Lower lobe of right lung (tissue), 2 donors: ENCODE data around the gene SENP6. TPM values are rescaled to one million over a fixed set of nuclear protein-coding genes. Genes with fewer than 3 reads are reported as not detected.

Experiments used
- ATAC-seq, 2 donors: fragments of 200-7000 bp; cut with Tn5 transposase; one replicate each; pipeline ENCODE4 v1.9.1; 2020 to 2022; ENCODE audit warnings: mild to moderate bottlenecking in 2 of 2, moderate library complexity in 2 of 2
- DNase-seq: peaks from one replicate; pipeline ENCODE4 v3.0.0-alpha.2; 2020
- H3K27ac ChIP-seq: fragments of 200-600 bp; one replicate; pipeline ENCODE4 v1.8.0; 2022
- H3K27me3 ChIP-seq: fragments of 200-600 bp; one replicate; pipeline ENCODE4 v1.8.0; 2022; ENCODE audit warnings: low read depth
- H3K36me3 ChIP-seq: fragments of 200-600 bp; one replicate; pipeline ENCODE4 v1.8.0; 2022; ENCODE audit warnings: mild to moderate bottlenecking
- H3K4me1 ChIP-seq: fragments of 200-600 bp; one replicate; pipeline ENCODE4 v1.8.0; 2022
- H3K4me3 ChIP-seq: fragments of 200-600 bp; one replicate; pipeline ENCODE4 v1.8.0; 2022; ENCODE audit warnings: mild to moderate bottlenecking
- H3K9me3 ChIP-seq: fragments of 200-600 bp; one replicate; pipeline ENCODE4 v1.8.0; 2022
- CTCF ChIP-seq: fragments of 200-600 bp; IDR thresholded peaks from one replicate; pipeline ENCODE4 v1.8.0; 2022; ENCODE audit warnings: antibody characterized with exemption, mild to moderate bottlenecking
- intact Hi-C: fragments of 100-400 bp; cut with DNase I; formaldehyde crosslinking; loops from one replicate; pipeline ENCODE4 v1.11.0; 2022
- total RNA-seq: library from RNA; stranded (reverse); fragmentation: NEBNext Ultra II Directional; extraction: Animal tissue kit (Norgen Biotek cat#: 25700); gene quantifications from one replicate; pipeline ENCODE4 v1.2.1, GENCODE V29; 2021
- donor health status: DM: no; HTN: yes; CAD: no; lungs with severe emphysema.

The SENP6 gene
- total RNA-seq, 1 donor from 2014 or later = 84.4 TPM

DNA sequence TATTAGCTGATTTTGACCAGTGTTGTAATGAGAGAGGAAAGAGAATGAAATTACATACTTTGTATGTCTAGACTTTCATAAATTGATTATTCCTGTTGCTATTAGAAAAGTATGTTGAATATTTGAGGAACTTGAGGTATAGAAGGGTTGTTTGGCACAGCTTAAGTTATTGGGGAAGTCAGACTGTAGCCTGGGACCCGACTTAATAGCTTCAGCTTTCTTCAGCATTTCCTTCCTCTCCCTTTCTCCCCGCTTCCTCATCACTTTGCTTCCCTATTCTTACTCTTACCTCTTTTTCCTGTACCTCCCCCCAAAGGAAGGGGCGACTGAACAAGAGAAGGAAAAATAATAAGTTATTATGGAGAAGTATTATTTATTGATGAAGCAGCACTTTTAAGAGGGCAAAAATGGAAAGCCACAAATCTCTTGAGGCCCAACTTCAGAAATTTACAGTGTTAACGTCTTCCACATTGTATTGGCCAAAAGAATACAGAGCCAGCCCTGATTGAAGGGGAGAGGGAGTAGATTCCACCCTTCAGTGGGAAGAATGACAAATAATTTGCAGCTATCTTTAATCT, 7.4 kb downstream of the SENP6 start:
- TF ChIP-seq CTCF = no peak
- no peak overlapping the region for H3K27ac ChIP-seq
- intact Hi-C loops = no loop called here
- peak in 1 of 2 donors; percentile 64 for ATAC-seq
- H3K4me1 ChIP-seq = peaks cover 95% of the 10 kb centered on the region
- no peaks in the 10 kb centered on the region for H3K36me3 ChIP-seq
- no peaks in the 10 kb centered on the region for H3K9me3 ChIP-seq
- H3K27me3 ChIP-seq = no peaks in the 10 kb centered on the region
- H3K4me3 ChIP-seq = no peak overlapping the region
- DNase-seq = no peak

GRCh38 chr6:75609639-75610590, 8.2 kb downstream of the SENP6 start:
- intact Hi-C loops = no loop called here
- no peak for DNase-seq
- no peak for ATAC-seq

DNA sequence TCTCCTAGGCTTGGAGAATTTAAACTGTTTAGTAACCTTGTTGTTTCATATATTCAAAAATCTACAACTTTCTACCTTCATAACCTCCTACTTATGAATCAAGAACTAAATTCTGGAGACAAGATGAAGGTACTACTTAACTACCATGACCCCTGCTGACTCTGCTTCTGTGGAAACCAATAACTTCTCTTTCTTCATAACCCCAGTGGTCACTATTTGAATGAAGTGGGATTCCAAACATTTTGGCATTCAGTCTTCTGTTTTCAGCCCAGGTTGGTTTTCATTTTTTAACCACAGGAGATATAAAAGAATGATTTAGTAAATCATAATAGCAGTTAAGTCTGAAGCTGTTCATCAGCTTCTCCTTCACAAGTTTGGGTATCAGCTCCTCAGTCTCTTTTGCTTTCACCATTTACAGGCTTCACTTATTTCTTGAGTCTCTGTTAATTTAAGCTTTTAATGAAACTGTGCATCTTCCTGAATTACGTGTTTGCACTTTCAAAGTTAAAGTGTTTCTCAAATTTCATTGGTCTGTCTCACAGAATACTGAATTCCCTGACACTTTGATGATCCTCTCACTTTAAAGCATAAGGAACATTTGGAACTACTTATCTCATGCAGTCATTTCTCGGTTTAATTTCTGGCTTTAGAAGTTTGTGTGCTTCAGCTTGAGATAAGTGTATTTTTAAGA, 9.5 kb downstream of the SENP6 start:
- Histone ChIP-seq H3K27me3 (no peaks in the 10 kb centered on the region), H3K9me3 (no peaks in the 10 kb centered on the region), H3K4me1 (peaks cover 88% of the 10 kb centered on the region), H3K36me3 (no peaks in the 10 kb centered on the region), H3K27ac (no peak overlapping the region), H3K4me3 (no peak overlapping the region)
- ATAC-seq = no peak
- no peak for DNase-seq
- TF ChIP-seq CTCF = no peak
- intact Hi-C loops = no loop called here

More at GRCh38 chr6:75609639-75610590, 8.2 kb downstream of the SENP6 start:
- TF ChIP-seq CTCF = no peak
- Histone ChIP-seq H3K27ac (no peak overlapping the region), H3K9me3 (no peaks in the 10 kb centered on the region), H3K4me3 (no peak overlapping the region), H3K4me1 (peaks cover 92% of the 10 kb centered on the region), H3K36me3 (no peaks in the 10 kb centered on the region), H3K27me3 (no peaks in the 10 kb centered on the region)

- Histone ChIP-seq H3K36me3 (no peaks in the 10 kb centered on the region), H3K4me3 (no peak overlapping the region), H3K27me3 (no peaks in the 10 kb centered on the region), H3K9me3 (no peaks in the 10 kb centered on the region), H3K27ac (no peak overlapping the region), H3K4me1 (peaks cover 85% of the 10 kb centered on the region)
- intact Hi-C loops = no loop called here
- DNase-seq (no peak), ATAC-seq (peak in 1 of 2 donors; percentile 49)
- TF ChIP-seq CTCF = no peak
Measured at GRCh38 chr6:75611702-75612375, 10.2 kb downstream of the SENP6 start.

- H3K4me1 ChIP-seq = peaks cover 79% of the 10 kb centered on the region
- TF ChIP-seq CTCF = no peak
- no peak overlapping the region for H3K4me3 ChIP-seq
- H3K9me3 ChIP-seq = no peaks in the 10 kb centered on the region
- intact Hi-C loops = no loop called here
- H3K27ac ChIP-seq = peak overlapping the region; percentile 6
- H3K27me3 ChIP-seq = no peaks in the 10 kb centered on the region
- no peak for DNase-seq
- ATAC-seq = no peak
- H3K36me3 ChIP-seq = no peaks in the 10 kb centered on the region
Measured at GRCh38 chr6:75612434-75612833, 10.8 kb downstream of the SENP6 start.
